ENCODE data around the gene SLC6A17.

The SLC6A17 gene

DNA sequence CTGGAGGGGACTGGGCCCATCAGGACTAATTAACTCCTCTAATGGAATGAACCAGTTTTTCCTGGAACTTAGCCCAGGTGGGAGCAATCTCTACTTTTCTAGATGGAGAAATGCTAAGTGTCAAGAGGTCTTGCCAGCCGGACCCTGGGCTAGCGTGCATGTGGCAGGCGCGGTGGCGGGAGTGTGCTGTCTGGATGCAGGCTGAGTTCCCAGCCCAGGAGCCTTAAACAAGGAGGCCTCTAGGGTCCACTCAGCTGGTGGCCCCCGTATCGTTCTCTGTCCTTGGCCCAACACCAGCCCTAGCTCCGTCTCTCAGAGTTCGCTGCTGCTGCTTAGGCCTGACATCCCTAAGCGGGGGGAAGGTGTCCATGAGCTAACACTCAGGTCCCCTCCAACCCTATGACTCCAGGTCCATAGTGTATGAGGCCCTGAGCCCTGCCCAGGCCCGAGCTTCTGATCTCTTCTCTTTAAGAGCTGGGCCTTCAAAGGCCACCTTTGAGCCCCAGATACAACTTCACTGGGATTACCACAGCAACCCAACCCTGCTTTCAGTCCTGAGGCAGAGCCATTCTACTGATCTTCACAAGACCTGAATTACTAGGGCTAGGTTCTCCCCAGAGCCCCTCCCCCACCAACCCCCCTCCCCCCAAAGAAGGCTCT is 56.1 kb downstream of the SLC6A17 start:
- no peak for FAIRE-seq

DNA sequence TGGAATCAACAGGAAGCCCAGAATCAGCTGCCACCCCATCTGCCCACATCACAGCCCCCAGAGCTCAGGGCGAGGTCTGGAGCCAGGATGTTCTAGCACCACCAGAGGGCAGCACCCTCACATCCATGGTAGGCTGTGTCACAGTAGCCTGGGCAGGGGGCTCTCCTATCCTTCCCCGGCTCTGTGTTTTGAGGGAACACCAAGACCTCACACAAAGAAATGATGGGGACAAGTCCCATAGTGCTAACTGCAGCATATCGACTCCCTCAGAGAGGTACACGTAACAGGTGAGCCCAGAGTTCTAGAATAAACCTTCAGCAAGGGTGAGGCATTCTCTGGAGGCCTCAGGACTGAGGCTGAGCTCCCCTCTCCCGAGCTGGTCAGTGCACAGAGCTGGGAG is 57.5 kb downstream of the SLC6A17 start:
- FAIRE-seq, result no peak

DNA sequence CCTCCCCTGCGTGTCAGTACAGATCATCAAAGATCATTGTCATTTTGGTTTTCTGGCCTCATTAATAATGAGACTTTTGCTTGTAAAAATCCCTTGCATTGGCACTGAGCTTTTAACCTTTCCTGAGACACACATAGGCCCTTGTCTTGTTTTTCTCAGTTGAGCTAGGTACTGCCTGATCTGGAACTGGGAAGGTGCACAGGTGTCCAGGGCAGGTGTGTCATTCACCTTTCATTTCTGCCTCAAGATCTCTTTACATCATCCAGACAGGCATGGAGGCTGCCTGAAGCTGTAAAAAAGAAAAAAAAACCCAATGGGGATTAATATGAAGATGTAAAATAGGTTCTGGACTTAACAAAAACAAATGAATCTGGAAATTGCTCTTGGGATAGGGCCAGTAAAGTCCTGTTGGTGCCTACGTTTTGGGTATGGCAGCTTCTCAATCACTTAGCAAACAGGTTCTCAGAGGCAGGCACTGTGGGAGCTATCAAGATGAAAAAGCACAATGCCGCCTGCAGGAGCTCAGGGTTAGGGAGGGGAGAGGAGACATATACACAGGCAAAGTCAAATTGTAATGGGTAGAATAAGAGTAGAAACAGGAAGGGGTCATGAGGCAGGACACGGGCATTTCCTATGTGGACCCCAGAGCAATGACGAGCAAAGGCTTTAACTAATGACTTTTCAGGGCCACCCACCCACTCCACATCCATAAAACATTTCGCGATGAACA is 58.8 kb downstream of the SLC6A17 start:
- FAIRE-seq, result no peak

DNA sequence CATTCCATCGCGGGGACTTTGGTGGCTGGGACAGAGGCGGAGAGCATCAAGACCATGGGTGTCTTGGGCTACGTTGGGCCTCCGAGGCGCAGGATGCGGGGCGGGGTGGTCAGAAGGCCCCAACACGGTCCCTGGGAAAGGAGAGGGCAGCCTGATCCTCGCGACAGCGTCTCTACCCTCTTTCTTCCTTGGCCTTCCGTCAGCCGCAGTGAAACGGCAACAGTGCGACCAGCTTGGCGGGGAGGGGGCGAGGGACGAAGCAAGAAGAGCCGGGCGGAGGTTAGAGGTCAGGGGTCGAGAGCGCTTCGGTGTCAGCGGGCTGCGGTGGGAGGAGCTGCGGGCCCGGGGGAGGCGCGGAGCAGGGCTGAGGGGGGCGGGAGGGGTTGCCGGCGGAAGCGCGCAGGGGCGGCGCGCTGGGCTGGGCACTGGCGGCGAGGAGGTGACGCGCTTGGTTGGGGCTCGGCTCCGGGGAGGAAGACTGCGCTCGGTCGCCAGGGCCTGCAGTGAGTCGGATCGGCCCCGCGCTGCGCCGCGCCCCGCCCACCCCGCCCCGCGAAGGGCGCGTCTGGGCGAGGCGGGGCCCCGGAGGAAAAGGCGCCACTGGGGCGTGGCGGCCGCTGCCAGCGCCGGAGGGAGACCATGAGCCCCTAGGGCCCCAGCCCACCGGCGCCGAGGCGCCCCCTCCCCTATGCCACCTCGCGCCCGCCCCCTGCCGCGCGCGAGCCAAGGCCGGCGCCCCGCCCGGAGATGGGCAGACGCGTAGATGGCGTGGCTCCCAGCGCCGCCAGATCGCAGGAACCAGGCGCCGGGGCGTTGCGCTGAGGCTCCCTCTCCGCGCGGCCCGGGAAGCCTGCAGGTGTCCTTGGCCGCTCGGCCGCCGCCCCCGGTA is 59.7 kb downstream of the SLC6A17 start, which contains the start of gene KCNC4:
TSS of gene KCNC4 (plus strand) at position 600 of the 889 bp plus-strand sequence. CDS start 1,186 bp downstream, outside the sequence.
- FAIRE-seq, result no peak

DNA sequence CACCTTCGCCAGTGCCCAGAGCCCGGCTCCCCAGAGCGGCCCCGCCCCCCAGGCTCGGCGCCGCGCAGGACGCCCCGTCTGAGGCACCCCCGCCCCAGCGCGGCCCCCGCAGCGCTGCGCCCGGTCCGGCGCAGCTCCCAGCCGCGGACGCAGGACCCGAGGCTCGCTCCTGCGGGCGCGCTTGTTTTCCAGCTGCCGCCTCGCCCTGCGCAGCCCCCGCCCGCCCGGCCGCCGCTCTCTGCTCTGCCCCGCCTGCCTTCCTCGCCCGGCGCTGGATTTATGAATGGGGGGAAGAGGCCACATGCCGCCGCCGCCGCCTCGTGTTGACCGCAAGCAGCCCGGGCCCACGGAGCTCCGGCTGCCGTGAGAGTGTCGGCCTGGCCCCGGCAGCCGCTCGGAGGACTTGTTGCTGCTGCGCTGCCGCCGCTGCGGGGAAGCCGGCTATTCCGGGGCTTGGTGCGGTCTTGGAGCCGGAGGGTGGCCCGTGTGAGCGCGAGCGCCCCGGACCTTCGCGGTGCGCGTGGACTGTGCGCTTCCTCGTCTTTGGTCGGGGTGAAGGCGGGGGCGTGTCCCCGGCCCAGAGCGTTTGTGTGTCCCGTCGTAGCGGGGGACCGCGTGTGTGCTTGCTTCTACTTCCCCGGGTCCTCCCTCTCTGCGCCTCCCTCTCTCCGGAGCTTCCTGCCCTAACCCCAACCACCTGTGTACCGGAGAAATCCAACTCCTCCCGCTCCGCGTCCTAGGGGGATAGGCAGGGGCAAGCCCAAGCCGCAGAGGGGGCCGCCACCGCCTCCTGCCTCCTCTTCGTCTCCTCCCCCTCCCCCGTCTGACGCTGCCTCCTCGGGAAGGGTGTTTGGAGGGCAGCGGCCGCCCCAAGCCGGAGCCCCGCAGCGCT is 60.6 kb downstream of the SLC6A17 start:
- no peak for FAIRE-seq

DNA sequence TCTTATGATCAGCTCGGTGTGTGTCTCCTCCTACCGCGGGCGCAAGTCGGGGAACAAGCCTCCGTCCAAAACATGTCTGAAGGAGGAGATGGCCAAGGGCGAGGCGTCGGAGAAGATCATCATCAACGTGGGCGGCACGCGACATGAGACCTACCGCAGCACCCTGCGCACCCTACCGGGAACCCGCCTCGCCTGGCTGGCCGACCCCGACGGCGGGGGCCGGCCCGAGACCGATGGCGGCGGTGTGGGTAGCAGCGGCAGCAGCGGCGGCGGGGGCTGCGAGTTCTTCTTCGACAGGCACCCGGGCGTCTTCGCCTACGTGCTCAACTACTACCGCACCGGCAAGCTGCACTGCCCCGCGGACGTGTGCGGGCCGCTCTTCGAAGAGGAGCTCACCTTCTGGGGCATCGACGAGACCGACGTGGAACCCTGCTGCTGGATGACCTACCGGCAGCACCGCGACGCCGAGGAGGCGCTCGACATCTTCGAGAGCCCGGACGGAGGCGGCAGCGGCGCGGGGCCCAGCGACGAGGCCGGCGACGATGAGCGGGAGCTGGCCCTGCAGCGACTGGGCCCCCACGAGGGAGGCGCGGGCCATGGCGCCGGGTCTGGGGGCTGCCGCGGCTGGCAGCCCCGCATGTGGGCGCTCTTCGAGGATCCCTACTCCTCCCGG is 61.3 kb downstream of the SLC6A17 start:
- FAIRE-seq, result no peak

DNA sequence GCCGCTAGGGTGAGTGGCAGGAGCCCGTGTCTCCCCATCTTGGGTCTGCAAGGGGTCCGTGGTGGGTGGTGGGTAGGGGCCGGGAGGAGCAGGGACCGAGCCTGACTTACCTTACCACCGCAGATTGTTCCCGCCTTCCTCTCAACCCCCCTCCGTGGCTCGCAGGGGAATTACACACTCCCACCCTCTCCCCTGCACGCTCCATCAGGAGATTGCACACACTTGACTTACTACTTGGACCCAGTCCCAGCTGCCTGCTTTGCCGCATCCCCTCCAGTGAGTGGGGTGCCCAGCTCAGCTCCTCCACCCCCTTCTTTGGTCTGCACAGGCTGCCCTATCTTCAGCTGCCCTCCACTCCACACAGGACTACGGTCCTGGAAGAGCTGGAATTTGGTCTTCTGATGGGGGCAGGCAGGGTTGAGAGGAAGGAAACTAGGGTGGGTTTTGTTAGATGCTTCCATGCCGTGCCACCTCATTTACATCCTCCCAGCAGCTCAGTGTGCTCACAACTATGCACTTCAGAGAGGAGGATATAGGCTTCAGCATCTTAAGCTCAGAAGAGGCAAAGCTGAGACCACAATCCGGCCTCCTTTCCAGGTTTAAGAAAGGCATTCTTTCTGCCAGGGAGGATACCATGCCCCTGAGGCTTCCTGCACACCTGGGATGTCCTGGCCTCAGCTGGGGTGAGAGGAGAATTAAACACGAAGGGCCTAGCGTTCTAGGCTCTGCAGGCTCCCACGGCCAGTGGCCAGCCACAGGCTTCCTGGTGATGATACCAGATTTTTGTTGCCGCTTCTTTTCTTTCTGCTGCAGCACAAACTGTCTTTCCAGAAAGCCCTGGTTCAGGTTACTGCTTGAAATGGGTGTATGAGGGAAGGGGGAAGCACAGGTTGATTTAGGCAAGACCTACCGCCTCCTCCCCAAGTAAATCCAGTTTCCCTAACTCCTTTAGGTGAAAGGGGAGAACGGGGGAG is 62.2 kb downstream of the SLC6A17 start:
- FAIRE-seq, result no peak

DNA sequence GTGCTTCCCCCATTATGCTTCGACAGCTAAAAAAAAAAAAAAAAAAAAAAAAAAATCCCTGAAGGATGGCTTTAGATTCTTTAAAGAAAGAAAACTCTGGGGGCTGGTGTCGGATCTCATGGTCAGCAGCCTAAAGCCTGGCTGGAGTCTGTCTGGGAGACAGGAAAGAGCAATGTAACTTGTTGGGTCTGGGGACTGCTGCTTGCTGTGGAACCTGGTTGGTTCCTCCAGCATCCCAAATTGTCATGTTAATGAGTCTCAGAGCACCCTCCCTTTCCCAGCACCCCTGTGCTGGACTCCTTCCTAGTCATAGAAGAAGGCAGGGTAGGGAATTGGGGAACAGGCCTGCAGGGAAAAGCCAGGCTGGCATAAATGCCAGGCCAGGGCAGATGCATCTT is 62.8 kb downstream of the SLC6A17 start:
- FAIRE-seq, result no peak

DNA sequence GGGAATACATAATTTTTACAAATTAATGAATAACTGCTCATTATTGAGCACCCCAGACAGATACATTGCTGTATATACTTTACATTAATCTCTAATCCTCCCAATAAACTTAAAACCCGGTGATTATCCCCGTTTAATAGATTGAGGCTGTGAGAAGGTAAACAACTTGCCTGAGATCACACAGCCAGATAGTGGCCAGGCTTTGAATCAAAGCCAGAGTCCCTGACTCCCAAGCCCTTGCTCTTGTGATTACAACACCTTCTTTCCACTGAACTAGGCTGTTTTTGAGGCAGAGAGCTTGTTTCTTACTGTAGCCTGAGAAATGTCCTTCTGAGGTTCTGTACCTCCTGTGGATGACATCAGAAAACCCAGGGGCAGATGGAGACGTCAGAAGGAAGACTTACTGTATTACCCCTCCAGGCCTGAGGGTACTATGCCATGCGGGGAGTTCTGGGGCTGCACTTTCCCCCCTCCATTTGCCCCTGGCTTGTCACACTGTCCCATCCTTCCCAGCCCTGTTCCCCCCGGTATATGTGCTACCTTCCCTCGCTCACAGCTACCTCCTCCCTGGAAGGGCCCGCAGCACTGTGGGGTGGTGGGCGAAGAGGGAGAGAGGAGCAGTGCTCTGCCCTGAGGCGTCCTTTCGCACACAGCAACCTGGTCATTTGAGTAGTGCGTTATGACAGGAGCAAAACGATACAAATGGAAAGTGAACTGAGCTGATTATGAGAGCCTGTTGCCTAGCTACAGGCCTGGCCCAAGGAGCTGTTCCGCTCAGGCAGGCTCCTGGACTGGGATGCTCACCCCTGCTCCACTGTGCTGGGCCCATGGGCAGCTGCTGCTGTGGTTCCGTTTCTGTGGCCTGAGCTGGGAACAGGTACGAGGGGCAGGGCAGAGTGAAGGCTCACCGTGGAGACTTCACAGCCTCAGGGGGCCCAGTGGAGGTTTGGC is 64.4 kb downstream of the SLC6A17 start:
- peak; percentile 21 for FAIRE-seq

DNA sequence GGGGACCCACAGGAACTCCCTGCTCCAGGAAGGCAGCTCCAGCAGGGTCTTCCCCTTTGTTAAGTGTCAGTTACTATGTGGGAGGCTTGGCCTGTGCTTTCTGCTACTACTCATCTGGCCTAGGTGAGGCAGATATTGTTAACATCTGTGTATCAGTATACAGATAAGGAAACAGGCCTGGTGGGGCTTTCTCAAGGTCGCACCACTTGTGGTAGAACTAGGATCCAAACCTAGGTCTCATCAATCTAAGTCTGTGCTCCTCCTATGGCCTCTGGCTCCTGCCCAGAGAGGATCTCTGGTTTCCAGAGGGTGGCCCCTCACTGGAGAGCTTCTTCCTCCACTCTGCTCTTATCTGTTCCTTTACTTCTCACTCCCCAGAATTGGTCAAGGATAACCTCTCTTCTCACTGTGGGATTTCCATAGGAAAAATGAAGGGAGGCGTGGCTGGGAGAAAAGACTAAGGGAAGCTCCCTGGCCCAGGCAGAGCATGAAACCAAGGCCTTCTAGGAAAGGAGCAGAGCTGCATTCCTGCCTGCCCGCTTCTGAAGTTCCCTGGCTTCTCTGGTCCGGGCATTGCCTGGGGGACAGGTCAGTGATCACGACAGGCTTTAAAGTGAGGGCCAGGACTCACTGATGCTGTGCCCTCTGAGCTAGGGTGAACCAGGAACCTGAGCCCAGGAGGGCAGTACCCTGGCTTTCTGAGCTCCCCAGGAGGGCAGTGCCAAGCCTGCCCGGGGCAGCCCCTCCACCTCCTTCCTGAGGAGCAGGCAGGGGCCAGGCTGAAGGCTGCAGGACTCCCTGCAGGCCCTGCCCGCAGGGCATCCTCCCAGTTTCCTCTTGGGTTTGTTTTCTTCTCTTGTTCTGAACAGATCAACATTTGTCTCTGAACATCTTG is 65.6 kb downstream of the SLC6A17 start:
- FAIRE-seq, result no peak

DNA sequence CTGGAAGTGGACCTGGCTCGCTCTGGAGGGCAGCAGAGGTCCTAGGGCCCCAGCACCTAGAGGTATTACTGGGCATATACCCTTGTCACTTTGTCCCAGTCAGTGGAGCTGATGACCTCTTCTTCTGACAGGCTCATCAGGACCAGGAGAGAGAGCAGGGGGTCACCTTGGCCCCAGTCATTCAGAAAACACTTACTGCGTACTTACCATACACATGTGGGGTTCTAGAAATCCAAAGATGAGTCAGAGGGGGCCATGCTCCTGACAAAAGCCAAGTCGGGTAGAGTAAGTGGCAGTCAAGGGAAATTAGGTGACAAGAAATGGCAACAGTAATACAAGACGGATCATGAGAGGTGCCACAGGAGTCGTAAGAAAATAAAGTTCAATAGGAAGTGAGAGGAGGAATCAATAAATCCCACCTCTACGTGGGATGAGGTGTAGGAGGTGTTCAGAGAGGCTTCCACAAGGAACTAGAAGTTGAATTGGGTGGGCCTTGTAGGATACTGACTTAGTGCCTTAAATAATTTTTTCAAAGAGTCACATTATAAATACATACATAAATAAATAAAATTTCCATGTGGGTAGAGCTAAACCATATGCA is 66.7 kb downstream of the SLC6A17 start:
- no peak for FAIRE-seq

DNA sequence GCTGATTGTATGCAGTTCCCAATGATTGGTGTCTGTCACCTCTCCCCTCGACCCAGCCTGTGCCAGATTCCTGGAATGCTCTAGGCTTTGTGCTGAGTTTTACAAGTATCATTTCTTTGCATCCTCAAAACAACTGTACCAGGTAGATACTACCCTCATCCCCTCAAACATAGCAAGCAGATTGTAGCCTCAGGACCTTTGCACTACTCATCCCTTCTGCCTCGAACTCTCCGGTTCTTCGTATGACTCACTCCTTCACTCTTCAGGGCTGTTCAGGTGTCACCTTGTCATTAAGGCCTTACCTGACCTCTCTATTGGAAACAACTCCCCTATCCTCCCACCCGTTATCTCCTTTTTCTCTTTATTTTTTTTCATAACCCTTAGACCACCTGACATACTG is 67.8 kb downstream of the SLC6A17 start:
- FAIRE-seq, result no peak

DNA sequence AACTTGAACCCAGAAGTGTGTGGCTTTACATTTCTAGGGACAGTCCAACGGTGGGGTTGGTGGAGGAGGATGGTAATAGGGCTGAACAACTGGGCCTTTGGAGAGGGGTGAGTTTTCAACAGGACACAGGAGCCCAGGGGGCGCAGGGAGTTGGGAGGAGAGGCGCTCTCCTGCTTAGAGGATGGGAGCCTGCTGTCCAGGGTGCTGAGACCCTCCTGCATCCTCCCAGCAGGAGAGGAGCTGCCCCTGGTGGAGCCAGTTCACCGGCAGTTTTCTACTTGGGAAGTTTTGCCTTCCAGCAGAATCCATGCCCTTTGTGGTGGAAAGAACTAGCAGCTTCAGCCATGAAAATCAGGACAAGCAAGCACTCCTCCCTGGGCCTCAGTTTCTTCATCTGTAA is 68.4 kb downstream of the SLC6A17 start:
- FAIRE-seq, result no peak

DNA sequence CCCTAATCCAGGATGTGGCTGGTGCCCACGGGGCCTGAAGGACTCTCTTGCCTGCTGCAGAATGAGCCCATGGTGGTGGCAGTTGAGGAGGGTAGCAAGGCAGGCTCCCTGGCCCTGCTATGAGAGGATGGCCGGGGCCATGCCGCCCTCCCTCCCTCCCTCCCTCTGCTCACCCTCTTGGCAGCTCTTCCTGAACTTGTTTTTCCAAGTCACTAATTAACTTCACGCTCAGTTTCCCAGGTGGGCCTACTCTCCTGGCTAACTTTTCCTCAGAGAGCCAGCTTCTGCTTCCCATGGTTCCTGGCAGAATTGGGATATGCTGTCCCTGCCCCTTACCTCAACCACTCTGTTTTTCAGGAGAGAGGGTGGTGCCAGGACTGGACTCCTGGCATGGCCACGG is 70.0 kb downstream of the SLC6A17 start:
- no peak for FAIRE-seq

DNA sequence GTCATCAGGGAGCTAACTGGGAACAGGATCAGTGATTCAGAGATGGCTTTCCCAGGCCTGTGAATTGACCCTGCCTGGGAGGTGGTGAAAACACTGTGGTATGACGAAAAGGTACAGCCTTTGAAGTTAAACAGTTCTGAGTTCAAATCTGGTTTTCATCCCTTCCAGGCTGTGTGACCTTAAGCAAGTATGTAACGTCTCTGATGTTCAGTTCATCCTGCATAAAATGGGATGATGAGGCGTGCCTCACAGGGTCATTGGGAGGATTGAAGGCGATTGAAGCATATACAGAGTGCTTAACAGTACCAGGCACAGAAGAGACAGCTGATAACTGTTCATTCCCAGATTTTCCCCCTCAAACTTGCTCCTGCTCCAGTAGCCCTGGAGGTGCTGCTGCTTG is 70.8 kb downstream of the SLC6A17 start:
- FAIRE-seq, result no peak

DNA sequence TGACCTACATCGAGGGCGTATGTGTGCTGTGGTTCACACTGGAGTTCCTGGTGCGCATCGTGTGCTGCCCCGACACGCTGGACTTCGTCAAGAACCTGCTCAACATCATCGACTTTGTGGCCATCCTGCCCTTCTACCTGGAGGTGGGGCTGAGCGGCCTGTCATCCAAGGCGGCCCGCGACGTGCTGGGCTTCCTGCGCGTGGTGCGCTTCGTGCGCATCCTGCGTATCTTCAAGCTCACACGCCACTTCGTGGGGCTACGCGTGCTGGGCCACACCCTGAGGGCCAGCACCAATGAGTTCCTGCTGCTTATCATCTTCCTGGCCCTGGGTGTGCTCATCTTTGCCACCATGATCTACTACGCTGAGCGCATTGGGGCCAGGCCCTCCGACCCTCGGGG is 72.8 kb downstream of the SLC6A17 start:
- FAIRE-seq, result no peak

DNA sequence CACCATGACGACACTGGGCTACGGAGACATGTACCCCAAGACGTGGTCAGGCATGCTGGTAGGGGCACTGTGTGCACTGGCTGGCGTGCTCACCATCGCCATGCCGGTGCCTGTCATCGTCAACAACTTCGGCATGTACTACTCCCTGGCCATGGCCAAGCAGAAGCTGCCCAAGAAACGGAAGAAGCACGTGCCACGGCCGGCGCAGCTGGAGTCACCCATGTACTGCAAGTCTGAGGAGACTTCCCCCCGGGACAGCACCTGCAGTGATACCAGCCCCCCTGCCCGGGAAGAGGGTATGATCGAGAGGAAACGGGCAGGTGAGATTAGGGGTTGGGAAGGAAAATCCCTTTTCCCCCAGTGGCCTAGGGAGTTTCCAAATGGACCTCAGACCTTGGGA is 73.3 kb downstream of the SLC6A17 start:
- FAIRE-seq, result no peak

All from islet of Langerhans (tissue), 1 donor.